ENCODE measurements around the gene CARMIL1. TPM values are rescaled to one million over a fixed set of nuclear protein-coding genes. Genes with fewer than 3 reads are reported as not detected.

Gene CARMIL1
- total and polyA plus RNA-seq, 10 of the 15 experiments (the other 5 are each of a cell fraction or from before 2014, with no cell fraction given), result 6.4 to 18.1 (median 10.3) TPM

- TF ChIP-seq ZSCAN29 (IDR thresholded peaks at IDR 0.05) (no peak), RB1 (IDR thresholded peaks at IDR 0.05; ENCODE audit: borderline replicate concordance) (no peak)
These were observed 11.3 kb downstream of the CARMIL1 start (continued) for GRCh38 chr6:25290306-25291060.

- WGBS (ENCODE audit: insufficient coverage, insufficient replicate concordance, low lambda C conversion rate, missing lambda C conversion rate), result 31% methylated on average over 4 of the region's 4 CpGs
- Histone ChIP-seq H3K4me1 (ENCODE audit: control insufficient read depth, insufficient read depth, low read length) (no peaks in the 10 kb centered on the region), H3K27ac (ENCODE audit: control insufficient read depth, insufficient read depth) (no peak overlapping the region), H3K79me2 (ENCODE audit: control insufficient read depth, insufficient read depth, low read length) (no peaks in the 10 kb centered on the region), H3K27me3 (replicated peaks in 1 of 2; ENCODE audit: control insufficient read depth in 2 of 2, insufficient read depth in 2 of 2, low read length in 1 of 2) (no peaks in the 10 kb centered on the region), H3K9ac (ENCODE audit: control insufficient read depth, insufficient read depth, low read length) (no peak overlapping the region), H3K4me2 (ENCODE audit: control insufficient read depth, insufficient read depth) (no peak overlapping the region), H3K4me3 (no peak overlapping the region), H3K36me3 (ENCODE audit: control insufficient read depth in 2 of 2, insufficient read depth in 2 of 2, low read length in 1 of 2) (no peaks in the 10 kb centered on the region), H2AFZ (ENCODE audit: control insufficient read depth, low read depth, low read length) (no peak overlapping the region), H4K20me1 (ENCODE audit: control insufficient read depth, insufficient read depth) (no peaks in the 10 kb centered on the region), H3K9me3 (replicated peaks; ENCODE audit: control insufficient read depth, insufficient read depth, low read length) (no peaks in the 10 kb centered on the region)
- SMC1A ChIA-PET (ENCODE audit: uncharacterized antibody, unreplicated experiment), result interaction anchor here (0.6 to 1.6 kb wide), 5 partner anchors 12 to 198 kb away, joined by 3 to 5 read pairs (median 4); no protein-coding TSS in a partner anchor
- RAD21 ChIA-PET (ENCODE audit: unreplicated experiment), result interaction anchor here (0.8 to 1.3 kb wide), 4 partner anchors 8 to 197 kb away, joined by 3 read pairs; no protein-coding TSS in a partner anchor
- no peak for DNase-seq (ENCODE audit: low read depth, low spot score)
- ATAC-seq, result no peak
- POLR2A ChIA-PET, result no interaction called here
- no peak for TF ChIP-seq IRF3 (IDR thresholded peaks at IDR 0.05)
- no peak for TF ChIP-seq IKZF2 (IDR thresholded peaks at IDR 0.05)
- TF ChIP-seq POLR2AphosphoS5 (IDR thresholded peaks at IDR 0.05; ENCODE audit: low read length), result no peak
- TF ChIP-seq, protein P1, sequence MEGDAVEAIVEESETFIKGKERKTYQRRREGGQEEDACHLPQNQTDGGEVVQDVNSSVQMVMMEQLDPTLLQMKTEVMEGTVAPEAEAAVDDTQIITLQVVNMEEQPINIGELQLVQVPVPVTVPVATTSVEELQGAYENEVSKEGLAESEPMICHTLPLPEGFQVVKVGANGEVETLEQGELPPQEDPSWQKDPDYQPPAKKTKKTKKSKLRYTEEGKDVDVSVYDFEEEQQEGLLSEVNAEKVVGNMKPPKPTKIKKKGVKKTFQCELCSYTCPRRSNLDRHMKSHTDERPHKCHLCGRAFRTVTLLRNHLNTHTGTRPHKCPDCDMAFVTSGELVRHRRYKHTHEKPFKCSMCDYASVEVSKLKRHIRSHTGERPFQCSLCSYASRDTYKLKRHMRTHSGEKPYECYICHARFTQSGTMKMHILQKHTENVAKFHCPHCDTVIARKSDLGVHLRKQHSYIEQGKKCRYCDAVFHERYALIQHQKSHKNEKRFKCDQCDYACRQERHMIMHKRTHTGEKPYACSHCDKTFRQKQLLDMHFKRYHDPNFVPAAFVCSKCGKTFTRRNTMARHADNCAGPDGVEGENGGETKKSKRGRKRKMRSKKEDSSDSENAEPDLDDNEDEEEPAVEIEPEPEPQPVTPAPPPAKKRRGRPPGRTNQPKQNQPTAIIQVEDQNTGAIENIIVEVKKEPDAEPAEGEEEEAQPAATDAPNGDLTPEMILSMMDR (IDR thresholded peaks at IDR 0.05 in 2 of 3, conservative IDR thresholded peaks at IDR 0.05 in 1 of 3; ENCODE audit: control insufficient read depth in 2 of 3, extremely low read depth in 1 of 3, insufficient read depth in 1 of 3, low read depth in 3 of 3, low read length in 3 of 3), result no peak
- TF ChIP-seq, protein P2, sequence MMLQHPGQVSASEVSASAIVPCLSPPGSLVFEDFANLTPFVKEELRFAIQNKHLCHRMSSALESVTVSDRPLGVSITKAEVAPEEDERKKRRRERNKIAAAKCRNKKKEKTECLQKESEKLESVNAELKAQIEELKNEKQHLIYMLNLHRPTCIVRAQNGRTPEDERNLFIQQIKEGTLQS (IDR thresholded peaks at IDR 0.05; ENCODE audit: borderline replicate concordance, extremely low read depth, low read depth, low read length), result no peak
- no peak for TF ChIP-seq HCFC1 (IDR thresholded peaks at IDR 0.05; ENCODE audit: low read length)
- TF ChIP-seq PBX3 (IDR thresholded peaks at IDR 0.05; ENCODE audit: insufficient replicate concordance, low read depth, low read length), result no peak
- TF ChIP-seq, protein P3, sequence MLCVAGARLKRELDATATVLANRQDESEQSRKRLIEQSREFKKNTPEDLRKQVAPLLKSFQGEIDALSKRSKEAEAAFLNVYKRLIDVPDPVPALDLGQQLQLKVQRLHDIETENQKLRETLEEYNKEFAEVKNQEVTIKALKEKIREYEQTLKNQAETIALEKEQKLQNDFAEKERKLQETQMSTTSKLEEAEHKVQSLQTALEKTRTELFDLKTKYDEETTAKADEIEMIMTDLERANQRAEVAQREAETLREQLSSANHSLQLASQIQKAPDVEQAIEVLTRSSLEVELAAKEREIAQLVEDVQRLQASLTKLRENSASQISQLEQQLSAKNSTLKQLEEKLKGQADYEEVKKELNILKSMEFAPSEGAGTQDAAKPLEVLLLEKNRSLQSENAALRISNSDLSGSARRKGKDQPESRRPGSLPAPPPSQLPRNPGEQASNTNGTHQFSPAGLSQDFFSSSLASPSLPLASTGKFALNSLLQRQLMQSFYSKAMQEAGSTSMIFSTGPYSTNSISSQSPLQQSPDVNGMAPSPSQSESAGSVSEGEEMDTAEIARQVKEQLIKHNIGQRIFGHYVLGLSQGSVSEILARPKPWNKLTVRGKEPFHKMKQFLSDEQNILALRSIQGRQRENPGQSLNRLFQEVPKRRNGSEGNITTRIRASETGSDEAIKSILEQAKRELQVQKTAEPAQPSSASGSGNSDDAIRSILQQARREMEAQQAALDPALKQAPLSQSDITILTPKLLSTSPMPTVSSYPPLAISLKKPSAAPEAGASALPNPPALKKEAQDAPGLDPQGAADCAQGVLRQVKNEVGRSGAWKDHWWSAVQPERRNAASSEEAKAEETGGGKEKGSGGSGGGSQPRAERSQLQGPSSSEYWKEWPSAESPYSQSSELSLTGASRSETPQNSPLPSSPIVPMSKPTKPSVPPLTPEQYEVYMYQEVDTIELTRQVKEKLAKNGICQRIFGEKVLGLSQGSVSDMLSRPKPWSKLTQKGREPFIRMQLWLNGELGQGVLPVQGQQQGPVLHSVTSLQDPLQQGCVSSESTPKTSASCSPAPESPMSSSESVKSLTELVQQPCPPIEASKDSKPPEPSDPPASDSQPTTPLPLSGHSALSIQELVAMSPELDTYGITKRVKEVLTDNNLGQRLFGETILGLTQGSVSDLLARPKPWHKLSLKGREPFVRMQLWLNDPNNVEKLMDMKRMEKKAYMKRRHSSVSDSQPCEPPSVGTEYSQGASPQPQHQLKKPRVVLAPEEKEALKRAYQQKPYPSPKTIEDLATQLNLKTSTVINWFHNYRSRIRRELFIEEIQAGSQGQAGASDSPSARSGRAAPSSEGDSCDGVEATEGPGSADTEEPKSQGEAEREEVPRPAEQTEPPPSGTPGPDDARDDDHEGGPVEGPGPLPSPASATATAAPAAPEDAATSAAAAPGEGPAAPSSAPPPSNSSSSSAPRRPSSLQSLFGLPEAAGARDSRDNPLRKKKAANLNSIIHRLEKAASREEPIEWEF (IDR thresholded peaks at IDR 0.05; ENCODE audit: insufficient replicate concordance, low read depth, low read length), result no peak
- no peak for FAIRE-seq
- CTCF ChIA-PET, result interaction anchor here (1.2 to 1.3 kb wide), 2 partner anchors 197 to 265 kb away, joined by 3 read pairs; no protein-coding TSS in a partner anchor
- BruUV-seq (replicated peaks), result no TSS peak
- in situ Hi-C loops (cut with MboI) (no loop called here), intact Hi-C loops (cut with micrococcal nuclease; ENCODE audit: unreplicated experiment) (no loop called here)
These were observed 13.2 kb downstream of the CARMIL1 start for GRCh38 chr6:25292384-25292783.
